Stimulated activated CD8-positive, alpha-beta memory T cell treated with anti-CD3 and anti-CD28 coated beads, Interleukin-15, amount 100 ng/mL, for 48 hours (primary cell): Measurements from ENCODE around the gene BCKDHB.

Experiments used
- DNase-seq, 2 donors: peaks; one replicate each; pipeline ENCODE4 v3.0.0-alpha.2; 2020; ENCODE audit warnings: low read depth in 2 of 2

BCKDHB gene

DNA sequence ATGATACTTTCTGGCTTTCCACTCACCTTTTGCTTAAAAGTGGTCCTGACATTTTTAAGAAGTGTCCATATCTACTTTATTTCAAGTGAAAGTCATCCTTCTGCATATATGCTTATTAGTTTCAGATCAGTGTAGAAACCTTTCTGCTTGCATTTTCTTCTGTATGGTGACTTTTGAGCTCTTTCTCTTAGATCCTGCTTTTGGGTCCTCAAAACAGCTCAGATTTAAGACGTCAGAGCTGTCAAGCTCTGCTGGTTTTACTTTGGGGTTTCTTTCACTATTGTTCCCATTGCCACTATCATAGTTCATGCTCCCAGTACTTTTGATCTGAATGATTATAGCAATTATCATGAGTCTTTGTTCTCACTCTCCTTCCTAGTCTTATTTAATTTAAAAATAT, 41.7 kb downstream of the BCKDHB start:
- no peak for DNase-seq

DNA sequence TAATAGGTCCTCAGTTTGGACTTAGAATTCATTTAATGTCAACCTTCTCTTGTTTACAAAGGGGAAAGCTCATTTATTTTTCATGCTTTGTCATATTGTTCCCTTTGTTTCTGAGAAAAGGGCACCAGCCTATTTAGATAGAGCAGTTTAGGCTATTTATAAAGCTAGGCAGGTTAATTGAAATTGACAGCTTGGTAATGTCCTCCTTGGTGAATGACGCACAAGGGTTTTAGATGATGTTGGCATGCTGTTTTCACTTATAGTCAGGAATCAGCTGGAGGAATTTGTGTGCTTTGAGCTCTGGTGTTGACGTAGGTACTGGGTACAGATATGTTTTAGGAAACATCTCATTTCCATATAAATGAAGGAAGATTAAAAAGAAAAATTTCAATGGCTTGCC, 45.2 kb downstream of the BCKDHB start:
- no peak for DNase-seq

DNA sequence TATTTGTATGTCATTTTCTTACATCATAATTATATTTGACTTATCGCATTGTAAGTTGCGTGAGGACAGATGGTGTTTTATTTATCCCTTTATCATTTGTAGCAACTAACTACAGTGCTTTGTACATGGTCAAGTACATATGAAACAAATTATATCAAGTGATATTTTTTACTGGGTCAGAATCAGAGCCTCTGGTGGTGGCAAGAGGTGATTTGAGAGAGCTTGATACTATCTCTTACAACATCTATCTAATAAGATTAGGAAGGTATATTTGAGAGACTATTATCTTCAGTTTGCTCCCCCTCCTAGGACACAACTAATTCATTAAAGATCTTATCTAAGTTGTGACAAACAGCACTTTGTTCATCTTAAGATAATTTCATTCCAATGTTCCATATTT, 47.7 kb downstream of the BCKDHB start:
- DNase-seq, result no peak

DNA sequence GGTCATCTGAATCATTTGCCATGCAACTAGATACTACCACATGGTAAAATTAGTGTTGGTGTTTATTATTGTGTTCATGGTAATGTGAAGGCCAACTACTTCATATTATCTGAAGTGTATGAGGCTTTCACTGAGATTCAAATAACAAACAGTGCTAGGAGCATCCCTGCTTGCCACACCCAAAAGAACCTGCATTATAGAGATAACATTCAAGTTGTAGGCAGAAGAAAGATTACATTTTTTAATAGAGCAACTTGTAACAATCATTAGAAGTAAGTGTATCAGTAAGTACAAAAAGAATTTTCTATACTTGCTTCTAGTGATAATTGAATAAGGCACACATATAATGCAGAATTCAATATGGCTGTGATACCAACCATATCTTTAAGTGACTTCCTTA, 49.8 kb downstream of the BCKDHB start:
- no peak for DNase-seq

DNA sequence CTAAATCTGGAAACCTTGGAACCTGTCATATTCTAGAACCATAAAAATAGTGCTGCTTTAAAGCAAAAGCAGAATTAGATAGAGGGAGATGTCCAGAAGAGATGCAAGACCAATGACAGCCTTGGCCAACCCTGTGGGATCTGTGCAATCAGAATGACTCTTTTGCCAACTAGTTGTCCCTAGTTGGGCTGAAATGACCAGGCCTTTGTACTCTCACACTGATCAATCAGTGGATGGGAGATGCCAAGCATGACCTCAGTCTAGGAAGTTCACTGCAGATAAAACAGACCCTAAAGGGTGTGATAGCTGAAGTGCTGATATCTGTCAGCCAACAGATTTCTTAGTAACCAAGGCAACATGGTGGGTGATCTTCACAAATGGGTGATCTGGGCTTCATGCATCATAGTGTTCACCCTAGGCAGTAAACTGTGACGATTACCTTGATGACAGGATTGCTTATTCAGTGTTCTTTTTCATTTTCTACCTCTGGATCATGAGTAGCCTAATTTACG, 52.1 kb downstream of the BCKDHB start:
- DNase-seq, result no peak

DNA sequence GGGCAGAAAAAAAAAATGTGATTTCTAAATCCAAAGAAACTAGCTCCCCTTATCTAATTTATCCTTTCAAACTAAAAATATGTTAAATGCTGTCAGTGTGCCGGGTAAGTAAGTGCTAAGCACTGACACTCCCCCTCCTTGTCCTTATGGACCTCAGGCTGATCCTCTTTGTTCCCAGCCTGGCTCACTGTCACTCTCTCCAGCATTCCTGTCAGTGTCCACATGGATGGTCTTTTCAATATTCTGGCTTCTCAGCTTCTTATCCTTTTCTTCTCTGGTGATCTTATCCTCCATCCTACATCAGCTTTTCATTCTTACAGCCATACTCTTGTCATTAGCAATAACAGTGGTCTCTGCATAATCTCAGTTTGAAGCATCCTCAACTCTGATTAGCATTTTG, 55.0 kb downstream of the BCKDHB start:
- no peak for DNase-seq

DNA sequence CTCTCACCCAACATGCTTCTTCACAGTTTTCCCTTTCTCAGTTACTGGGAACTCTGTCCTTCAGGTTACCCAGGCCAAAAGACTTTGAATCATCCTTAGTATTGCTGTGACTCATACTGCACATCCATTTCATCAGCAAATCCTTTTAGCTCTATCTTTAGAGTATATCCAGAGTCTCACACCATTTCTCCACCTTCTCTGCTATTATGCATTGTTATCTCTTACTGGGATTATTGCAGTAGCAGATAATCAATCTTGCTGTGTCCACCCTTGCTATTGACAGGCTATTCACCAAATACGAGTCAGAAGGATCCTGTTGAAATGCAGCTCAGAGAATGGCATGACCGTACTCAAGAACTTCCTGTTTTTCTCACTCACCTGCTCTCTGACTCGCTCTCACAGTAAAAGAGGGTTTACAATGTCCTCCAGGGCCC, 57.3 kb downstream of the BCKDHB start:
- no peak for DNase-seq

DNA sequence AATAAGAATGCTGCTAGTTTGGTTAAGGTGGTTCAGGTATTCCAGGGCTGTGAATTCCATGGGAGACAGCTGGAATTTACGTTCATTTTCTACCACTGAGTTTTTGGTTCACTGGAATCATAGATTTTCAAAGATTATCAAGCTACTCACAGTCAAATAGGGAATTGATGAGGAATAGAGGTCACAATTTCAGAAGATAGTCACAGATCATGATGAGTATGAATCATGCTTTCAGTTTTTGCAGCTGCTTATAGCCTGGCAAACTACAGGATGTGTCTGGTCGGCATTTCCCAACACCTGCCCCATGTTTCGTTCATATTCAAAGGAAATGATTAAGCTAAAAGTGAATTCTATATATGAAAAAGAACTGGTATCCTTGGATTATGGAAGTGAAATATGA, 58.7 kb downstream of the BCKDHB start:
- peak; percentile 22 to 23 for DNase-seq

DNA sequence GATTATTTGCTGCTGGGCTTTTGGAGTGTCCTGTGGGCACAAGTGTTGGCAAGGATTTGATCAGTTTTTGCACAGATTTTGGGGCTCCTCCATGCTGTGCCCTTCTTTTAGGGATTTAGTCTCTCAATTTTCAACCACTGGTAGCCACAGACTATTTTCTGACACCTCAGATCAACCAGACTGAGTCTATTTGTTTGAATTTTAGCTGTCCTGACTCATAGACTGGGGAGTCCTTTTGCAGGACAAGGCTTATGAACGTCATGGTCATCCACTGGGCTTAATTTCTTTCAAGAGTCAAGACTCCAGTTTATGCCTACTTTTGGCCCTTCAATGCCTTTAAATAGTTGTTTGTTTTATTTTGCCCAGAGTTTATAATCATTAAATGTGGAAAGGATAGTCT, 59.3 kb downstream of the BCKDHB start:
- no peak for DNase-seq

DNA sequence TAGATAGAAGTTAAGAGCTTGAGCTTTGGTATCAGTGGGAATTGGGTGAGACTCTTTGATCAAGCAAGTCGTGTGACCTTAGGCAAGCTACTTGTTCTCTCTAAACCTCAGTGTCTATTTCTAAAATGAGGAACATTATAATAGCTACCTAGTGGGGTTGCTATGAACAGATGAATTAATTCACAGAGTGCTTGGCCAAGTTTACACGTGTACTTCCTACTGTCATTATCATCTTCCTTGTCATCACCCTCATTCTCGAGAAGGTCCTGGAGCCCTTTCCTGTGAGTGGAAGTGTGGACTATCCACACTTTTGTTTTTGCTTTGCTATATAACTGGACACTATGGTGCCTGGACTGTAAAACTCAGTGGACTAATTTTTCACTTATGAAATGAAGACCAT, 64.0 kb downstream of the BCKDHB start:
- no peak for DNase-seq

DNA sequence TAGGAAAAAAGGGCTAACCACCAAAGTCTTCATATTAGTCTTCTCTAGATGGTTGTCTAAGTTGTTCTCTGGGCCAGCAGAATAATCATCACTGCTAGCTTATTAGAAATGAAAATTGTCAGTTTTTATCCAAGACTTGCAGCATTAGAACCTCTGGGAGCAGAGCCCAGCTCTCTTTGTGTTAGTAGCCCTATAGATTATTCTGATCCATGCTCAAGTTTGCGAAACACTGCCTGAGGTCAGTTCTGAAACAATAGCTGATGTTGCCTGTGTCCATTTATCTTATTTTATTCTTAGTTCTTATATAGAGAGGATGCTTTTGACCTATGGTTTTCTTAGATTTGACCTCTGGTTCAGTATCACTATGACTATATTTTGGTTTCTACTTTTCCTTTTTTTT, 66.9 kb downstream of the BCKDHB start:
- no peak for DNase-seq

DNA sequence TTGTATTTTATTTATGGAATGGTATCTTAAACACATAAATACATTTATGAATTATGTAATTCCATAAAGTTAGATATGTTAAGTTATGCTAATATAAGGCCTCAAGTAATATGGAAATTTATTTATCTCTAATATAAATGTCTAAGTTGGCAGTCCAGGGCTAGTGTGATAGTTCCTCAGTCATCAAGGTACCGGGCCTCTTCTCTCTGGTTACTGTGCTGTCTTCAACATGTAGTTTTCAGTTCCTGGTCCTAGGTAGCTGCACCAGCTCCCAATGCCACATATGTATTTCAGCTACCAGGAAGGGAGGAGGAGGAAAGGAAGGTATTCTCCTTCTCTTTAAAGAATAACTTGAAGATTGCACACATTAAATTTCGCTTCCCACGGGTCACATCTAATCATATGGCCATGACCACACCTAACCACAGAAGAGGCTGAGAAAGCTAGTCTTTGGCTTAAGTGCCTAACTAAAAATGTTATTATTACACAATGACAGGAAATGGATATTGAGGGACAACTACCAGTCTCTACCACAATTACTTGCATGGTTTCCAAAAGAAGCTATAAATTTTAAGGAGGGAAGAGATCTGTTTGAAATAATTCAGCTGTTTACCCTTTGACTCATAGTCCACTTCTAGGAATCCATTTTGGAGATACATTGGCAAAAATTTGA, 68.6 kb downstream of the BCKDHB start:
- no peak for DNase-seq

DNA sequence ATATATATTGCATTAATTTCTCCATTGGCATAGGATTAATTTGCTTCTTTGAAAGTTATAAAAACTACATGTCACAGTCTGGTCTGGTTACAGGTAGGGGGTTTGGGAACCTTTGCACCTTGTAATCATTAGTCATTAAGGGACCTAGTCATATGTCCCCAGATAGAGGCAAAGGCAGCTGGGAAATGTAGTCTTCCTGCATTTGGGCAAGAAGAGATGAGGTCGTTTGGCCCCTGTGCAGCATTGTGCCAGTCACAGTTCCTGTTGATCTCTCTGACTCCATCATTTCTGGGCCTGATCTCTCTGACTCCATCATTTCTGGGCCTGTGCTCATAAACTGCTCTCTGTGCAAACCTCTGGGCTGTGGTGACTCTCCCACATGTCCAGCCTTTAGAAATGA, 73.2 kb downstream of the BCKDHB start:
- no peak for DNase-seq

DNA sequence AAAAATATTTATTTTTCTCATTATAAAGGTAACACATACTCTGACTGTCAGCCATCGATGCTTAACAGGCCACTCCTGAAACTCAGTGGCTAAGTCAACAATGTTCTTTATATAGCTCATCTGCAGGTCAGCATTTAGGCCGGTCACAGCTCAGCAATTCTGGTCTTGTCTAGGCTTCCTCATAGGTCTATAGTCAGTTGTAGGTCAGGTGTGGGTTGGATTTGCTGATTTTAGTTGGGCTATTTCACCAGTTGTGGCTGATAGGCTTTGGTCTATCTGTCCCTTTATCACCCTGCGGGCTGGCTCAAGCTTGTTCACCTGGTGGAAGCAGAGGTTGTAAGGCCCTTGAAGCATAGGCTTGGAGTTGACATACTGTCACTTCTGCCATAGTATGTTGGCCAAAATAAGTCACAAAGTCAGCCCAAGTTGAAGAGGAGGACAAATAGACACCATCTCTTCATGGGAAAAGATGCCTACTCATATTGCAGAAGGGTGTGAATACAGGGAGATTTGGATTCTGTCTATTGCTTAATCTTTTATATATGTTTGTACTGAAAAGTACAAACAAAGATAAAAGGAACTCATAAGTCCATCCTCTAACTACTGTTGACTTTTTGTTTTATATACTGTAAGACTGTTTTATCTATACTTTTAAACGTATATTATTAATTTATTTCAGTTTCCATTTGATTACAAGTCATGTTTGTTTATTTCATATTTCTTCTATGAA, 75.0 kb downstream of the BCKDHB start:
- no peak for DNase-seq

DNA sequence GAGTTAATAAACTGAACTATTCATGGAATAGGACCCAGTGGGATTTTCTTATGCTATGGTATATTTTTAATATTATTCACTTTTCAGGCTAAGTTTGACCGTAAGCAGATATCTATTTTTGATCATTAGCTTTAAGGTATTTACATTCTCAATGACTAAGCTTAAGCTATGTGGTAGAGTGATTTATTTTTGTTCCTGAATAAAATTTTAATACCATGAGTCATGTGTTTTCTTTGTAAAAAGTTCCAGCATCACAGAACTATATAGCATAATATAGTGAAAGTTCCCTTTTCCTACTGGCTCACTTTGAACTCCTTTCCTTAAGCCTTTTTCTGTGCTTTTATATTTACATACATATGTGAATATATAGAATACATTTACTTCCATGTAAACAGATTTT, 75.8 kb downstream of the BCKDHB start:
- no peak for DNase-seq

DNA sequence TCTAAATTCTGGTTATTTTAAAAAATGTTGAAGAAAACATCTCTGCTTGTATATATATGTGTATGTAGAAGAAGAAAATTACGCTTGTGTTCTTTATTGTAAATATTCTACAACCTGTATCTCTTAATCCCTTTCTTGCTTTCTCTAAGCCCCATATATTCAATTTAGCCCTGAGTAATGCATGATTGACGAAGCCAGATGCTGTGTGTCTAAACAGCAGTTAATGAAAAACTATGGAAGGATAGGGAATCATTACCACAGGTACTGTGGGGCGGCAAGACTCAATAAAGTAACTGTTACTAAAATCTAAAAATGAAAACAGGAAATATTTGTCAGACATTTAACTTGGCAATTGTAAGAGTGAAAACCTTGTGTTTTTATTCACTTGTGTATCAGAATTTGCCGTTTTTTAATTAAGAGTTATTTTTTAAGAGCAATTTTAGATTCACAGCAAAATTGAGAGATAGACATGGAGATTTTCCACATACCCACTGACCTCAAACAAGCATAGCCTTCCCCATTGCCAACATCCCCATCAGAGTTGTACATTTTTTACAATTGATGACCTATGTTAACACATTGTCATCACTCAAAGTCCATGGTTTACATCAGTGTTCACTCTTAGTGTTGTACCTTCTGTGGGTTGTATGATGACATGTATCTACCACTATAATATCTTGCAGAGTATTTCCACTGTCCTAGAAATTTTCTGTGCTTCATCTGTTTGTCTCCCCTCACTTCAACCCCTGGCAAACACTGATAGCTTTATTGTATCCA, 76.7 kb downstream of the BCKDHB start:
- no peak for DNase-seq

DNA sequence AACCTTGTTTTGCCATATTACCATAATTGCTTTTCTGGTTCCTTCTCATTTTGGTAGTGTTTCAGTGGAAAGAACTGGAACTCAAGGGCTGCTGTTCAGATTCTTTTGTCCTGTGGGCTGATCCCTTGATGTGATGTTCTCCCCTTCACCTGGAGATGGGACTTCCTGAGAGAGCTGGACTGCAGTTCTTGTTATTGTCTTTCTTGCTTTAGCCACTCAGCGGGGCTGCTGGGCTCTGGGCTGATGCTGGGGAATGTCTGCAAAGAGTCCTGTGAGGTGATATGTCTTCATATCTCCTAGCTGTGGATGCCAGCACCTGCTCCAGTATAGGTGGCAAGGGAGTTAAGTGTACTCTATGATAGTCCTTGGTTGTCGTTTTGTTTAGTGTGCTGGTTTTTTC, 79.0 kb downstream of the BCKDHB start:
- no peak for DNase-seq

DNA sequence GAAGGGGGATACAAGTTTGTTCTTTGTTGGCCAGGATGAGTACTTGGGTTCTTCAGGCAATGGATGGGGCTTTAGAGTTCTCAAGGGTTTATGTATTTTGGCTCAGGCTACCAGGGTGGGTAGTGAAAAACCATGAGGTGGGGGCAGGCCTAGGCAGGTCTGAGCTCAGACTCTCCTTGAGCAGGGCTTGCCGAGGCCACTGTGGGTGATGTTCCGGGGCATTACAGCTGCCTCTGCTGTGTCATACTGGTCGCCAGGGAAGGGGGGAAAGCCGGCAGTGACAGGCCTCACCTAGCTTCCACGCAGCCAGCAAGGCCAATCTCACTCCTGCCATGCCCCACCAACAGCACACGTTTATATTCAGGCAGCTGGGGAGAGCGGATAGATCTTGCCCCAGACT, 79.6 kb downstream of the BCKDHB start:
- no peak for DNase-seq

DNA sequence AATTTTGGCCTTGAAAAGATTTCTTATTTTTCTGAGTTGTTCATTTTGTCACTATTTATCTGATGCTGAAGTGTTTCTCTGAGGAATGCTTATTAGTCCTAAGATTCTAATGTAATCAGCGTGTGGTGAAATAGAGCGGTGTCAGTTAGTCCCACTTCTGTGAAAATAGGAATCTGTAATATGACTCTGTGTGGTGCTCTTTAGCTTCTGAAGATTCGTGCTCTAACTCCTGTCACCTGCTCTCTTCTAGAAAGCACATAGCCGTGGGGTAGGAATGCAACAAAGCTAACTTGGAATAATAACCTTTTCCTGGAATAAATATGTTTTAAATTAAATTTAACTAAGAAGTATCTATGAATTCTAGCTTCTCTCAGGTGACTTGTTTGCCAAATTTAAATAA, 90.4 kb downstream of the BCKDHB start:
- DNase-seq, result no peak

DNA sequence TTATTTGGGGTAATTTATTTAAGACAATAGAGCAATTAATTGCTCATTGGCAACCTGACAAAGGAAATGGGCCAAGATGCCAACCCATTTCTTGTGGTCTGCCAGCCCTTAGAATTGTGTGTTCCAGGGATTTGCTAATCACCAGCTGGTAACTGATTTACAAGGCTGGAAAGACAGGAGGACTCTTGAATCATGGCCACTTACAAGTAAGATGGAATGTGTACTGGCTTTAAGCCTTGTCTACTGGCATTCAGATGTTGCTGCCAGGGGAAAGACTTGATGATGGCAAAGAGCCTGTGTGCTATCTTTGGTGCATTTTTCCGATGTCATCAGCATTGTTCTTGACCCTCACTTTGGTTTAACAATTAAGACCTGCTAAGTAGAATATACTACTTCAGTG, 91.0 kb downstream of the BCKDHB start:
- no peak for DNase-seq

DNA sequence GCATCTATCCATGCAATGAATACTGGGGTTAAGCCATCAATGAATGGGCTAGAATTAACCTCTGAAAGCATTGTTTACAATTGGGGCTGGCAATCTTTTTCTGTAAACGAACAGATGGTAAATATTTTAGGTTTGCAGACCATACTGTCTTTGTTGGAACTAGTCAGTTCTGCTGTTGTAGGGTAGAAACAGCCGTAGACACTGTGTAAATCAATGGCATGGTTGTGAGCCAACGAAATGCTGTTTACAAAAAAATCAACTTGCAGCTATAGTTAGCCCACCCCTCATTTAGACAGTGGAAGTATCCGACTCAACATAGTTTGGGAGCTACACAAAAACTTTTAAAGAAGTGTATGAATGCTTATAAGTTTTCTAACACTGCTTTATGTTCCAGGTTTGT, 91.5 kb downstream of the BCKDHB start:
- no peak for DNase-seq

DNA sequence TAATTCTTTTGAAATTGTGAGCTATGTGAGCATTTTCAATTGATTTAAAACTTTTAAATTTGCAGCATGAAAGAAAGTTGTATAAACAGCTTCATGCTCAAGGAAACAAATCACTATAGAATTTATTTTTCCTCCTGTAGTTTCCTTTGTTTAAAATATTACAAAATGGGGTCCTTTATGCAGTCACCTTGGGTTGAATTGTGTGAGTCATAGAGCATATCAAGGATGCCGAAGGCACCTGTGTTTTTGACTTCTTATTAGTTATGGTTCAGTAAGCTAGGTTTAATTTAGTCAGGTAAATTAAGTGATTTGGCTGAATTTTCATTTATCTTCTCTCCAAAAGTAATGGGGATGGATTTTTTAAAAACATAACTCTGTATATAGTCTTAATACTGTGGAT, 96.8 kb downstream of the BCKDHB start:
- DNase-seq, result no peak

DNA sequence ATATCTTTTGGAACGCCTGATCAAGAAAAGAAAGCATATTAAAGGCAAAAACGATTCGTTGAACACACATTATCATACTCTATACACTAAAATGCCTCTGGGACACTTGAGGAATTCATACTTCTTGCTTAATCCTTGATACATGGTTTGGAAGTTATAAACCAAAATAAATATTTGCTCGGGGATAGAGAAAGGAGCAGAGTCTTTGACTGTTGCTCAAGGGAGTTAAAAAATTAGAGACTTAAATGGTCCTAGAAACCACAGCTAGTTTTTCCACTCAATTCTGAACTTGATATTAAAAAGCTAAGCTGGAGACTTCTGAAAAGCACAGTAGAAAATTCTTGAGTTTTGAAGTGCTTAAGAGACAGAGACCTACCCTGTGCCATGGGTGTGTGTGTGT, 98.9 kb downstream of the BCKDHB start:
- DNase-seq, result no peak
